GM10266 (cell line): ENCODE results near the gene ANKRD28.
"Not testable (repeated sequence)": the region's sequence is repeated elsewhere in the genome, so short reads cannot be mapped to it uniquely, and the experiment has no call there.

Experiments used
- DNase-seq: peaks from one replicate; pipeline ENCODE4 v3.0.0; 2012; ENCODE audit errors: extremely low spot score
- CTCF ChIP-seq: IDR thresholded peaks from 2 replicates; pipeline ENCODE4 v1.5.1; 2012; ENCODE audit warnings: mild to moderate bottlenecking, low read depth; ENCODE audit not compliant: control insufficient read depth, insufficient read depth; ENCODE audit errors: missing control alignments

ANKRD28 gene

GRCh38 chr3:15755780-15756179, 42.0 kb downstream of the ANKRD28 start:
- no peak for TF ChIP-seq CTCF
- DNase-seq = no peak

- no peak for TF ChIP-seq CTCF
- DNase-seq = no peak
These were observed 42.6 kb downstream of the ANKRD28 start for GRCh38 chr3:15755181-15755580.

- DNase-seq = no peak
- no peak for TF ChIP-seq CTCF
These were observed 43.7 kb downstream of the ANKRD28 start for GRCh38 chr3:15754047-15754446.

- no peak for DNase-seq
- no peak for TF ChIP-seq CTCF
These were observed 44.6 kb downstream of the ANKRD28 start for GRCh38 chr3:15753056-15753710.

GRCh38 chr3:15750879-15751278, 46.9 kb downstream of the ANKRD28 start:
- no peak for DNase-seq
- TF ChIP-seq CTCF = no peak

- DNase-seq = no peak
- TF ChIP-seq CTCF = no peak
These were observed 47.6 kb downstream of the ANKRD28 start for GRCh38 chr3:15750143-15750542.

GRCh38 chr3:15745896-15746295, 51.9 kb downstream of the ANKRD28 start:
- not testable (repeated sequence) for DNase-seq

GRCh38 chr3:15744176-15744575, 53.6 kb downstream of the ANKRD28 start:
- no peak for TF ChIP-seq CTCF
- DNase-seq = no peak
